ENCODE measurements around the gene TRAM2. TPM values are rescaled to one million over a fixed set of nuclear protein-coding genes. Genes with fewer than 3 reads are reported as not detected.

TRAM2 gene
- total and polyA plus RNA-seq, 3 donors from 2014 or later: 21.1 to 34.7 (median 26.1) TPM

- Histone ChIP-seq H3K27ac (no peak overlapping the region), H3K9me3 (no peaks in the 10 kb centered on the region), H3K4me3 (no peak overlapping the region), H3K36me3 (ENCODE audit: low read depth, missing control alignments) (no peaks in the 10 kb centered on the region), H3K4me1 (no peaks in the 10 kb centered on the region), H3K27me3 (no peaks in the 10 kb centered on the region)
- 93 to 99% methylated on average over 7 of the region's 7 CpGs for WGBS, 2 donors
- DNase-seq: no peak
- intact Hi-C loops (cut with DNase I; ENCODE audit: low total_unique reads): no loop called here
- TF ChIP-seq, protein P1, sequence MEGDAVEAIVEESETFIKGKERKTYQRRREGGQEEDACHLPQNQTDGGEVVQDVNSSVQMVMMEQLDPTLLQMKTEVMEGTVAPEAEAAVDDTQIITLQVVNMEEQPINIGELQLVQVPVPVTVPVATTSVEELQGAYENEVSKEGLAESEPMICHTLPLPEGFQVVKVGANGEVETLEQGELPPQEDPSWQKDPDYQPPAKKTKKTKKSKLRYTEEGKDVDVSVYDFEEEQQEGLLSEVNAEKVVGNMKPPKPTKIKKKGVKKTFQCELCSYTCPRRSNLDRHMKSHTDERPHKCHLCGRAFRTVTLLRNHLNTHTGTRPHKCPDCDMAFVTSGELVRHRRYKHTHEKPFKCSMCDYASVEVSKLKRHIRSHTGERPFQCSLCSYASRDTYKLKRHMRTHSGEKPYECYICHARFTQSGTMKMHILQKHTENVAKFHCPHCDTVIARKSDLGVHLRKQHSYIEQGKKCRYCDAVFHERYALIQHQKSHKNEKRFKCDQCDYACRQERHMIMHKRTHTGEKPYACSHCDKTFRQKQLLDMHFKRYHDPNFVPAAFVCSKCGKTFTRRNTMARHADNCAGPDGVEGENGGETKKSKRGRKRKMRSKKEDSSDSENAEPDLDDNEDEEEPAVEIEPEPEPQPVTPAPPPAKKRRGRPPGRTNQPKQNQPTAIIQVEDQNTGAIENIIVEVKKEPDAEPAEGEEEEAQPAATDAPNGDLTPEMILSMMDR (IDR thresholded peaks at IDR 0.05): no peak
- TF ChIP-seq POLR2A (IDR thresholded peaks at IDR 0.05): no peak
Measured at GRCh38 chr6:52494298-52495072, 82.4 kb downstream of the TRAM2 start.

- Histone ChIP-seq H3K36me3 (ENCODE audit: low read depth, missing control alignments) (no peaks in the 10 kb centered on the region), H3K9me3 (no peaks in the 10 kb centered on the region), H3K27me3 (no peaks in the 10 kb centered on the region), H3K27ac (no peak overlapping the region), H3K4me3 (no peak overlapping the region), H3K4me1 (no peaks in the 10 kb centered on the region)
- no peak for DNase-seq
- intact Hi-C loops (cut with DNase I; ENCODE audit: low total_unique reads): no loop called here
- TF ChIP-seq, protein P1 (IDR thresholded peaks at IDR 0.05): no peak
- no peak for TF ChIP-seq POLR2A (IDR thresholded peaks at IDR 0.05)
- 38 to 49% methylated on average over 3 of the region's 3 CpGs for WGBS, 2 donors
Measured at GRCh38 chr6:52493669-52494068, 83.2 kb downstream of the TRAM2 start.

DNA sequence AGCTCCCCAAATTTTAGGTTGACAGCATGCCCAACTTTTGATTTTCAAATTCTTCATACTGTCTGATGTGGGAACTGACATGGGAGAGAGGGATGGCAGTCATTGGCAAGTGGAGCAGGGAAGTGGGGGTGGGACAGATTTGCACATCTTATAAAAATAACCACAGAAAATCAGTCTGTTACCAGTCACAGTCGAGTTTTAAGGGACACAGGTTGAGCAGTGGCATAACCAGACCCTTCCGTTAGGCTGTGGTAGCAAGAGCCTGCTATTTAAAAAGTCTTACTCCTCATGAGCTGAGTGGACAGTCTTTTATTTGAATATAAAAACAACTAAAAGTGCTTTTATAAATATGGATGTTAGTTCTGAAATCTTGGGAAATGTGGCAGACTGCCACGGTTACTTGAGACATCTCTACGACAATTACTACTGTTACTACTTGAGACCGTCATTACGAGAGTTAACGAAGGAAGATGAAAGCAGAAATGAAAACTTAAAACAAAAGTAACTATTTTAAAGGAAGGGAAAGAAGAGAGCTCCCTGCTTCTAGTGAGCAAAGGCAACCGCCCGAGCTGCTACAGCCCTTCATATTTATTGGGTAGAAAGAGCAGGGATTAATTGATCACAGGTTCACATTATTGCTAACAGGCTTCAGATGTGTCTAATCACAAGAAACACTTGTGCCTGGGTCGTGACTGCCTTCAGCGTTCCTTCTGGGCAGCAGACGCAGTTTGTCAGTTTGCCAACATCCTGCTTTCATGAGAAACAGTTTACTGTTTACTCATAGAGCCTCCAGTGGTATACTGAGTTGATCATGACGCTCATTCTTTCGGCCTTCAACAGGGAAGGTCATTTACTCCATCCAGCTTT lies 85.4 kb downstream of the TRAM2 start:
- H3K4me1 ChIP-seq: no peaks in the 10 kb centered on the region
- TF ChIP-seq, protein P1 (IDR thresholded peaks at IDR 0.05): no peak
- TF ChIP-seq POLR2A (IDR thresholded peaks at IDR 0.05): no peak
- H3K4me3 ChIP-seq: no peak overlapping the region
- no peak for DNase-seq
- H3K27ac ChIP-seq: peak overlapping the region; percentile 9 to 59
- intact Hi-C loops (cut with DNase I; ENCODE audit: low total_unique reads): no loop called here
- no peaks in the 10 kb centered on the region for H3K36me3 ChIP-seq (ENCODE audit: low read depth, missing control alignments)
- no peaks in the 10 kb centered on the region for H3K9me3 ChIP-seq
- 52 to 60% methylated on average over 14 of the region's 14 CpGs for WGBS, 2 donors
- H3K27me3 ChIP-seq: no peaks in the 10 kb centered on the region

GRCh38 chr6:52489881-52490280 lies 87.0 kb downstream of the TRAM2 start:
- intact Hi-C loops (cut with DNase I; ENCODE audit: low total_unique reads): no loop called here
- Histone ChIP-seq H3K4me1 (no peaks in the 10 kb centered on the region), H3K27me3 (no peaks in the 10 kb centered on the region), H3K36me3 (ENCODE audit: low read depth, missing control alignments) (no peaks in the 10 kb centered on the region), H3K9me3 (no peaks in the 10 kb centered on the region), H3K27ac (no peak overlapping the region), H3K4me3 (no peak overlapping the region)
- 77 to 84% methylated on average over 5 of the region's 5 CpGs for WGBS, 2 donors
- no peak for DNase-seq
- no peak for TF ChIP-seq POLR2A (IDR thresholded peaks at IDR 0.05)
- TF ChIP-seq, protein P1 (IDR thresholded peaks at IDR 0.05): no peak

Data from testis (tissue), 3 donors.